Activated T-cell treated with anti-CD3 and anti-CD28 coated beads for 4 hours (primary cell): ENCODE data around the gene DHRSX.
A peak's percentile ranks its signal among the peaks of the same experiment; 100 is the strongest.
"Not testable (repeated sequence)": the region's sequence is repeated elsewhere in the genome, so short reads cannot be mapped to it uniquely, and the experiment has no call there.

ENCODE experiments used
- DNase-seq: peaks from one replicate; pipeline ENCODE4 v3.0.0-alpha.2; 2020

Gene DHRSX

GRCh38 chrX:2519638-2520037 lies 18.9 kb upstream of the DHRSX start:
- DNase-seq = not testable (repeated sequence)

- DNase-seq = no peak
Measured at GRCh38 chrX:2517055-2517454, 16.3 kb upstream of the DHRSX start.

- DNase-seq = no peak
Measured at GRCh38 chrX:2516623-2517022, 15.8 kb upstream of the DHRSX start.

GRCh38 chrX:2514131-2514530 lies 13.4 kb upstream of the DHRSX start:
- DNase-seq = no peak

GRCh38 chrX:2513121-2513664 lies 12.4 kb upstream of the DHRSX start:
- DNase-seq = no peak

GRCh38 chrX:2512501-2512900 lies 11.7 kb upstream of the DHRSX start:
- no peak for DNase-seq

GRCh38 chrX:2511326-2511725 lies 10.6 kb upstream of the DHRSX start:
- no peak for DNase-seq

- no peak for DNase-seq
Measured at GRCh38 chrX:2508648-2509335, 8.0 kb upstream of the DHRSX start.

- DNase-seq = no peak
Measured at GRCh38 chrX:2507904-2508627, 7.3 kb upstream of the DHRSX start.

- DNase-seq = no peak
Measured at GRCh38 chrX:2507196-2507595, 6.4 kb upstream of the DHRSX start.

- not testable (repeated sequence) for DNase-seq
Measured at GRCh38 chrX:2505341-2505740, 4.6 kb upstream of the DHRSX start.

GRCh38 chrX:2504706-2505332 lies 4.0 kb upstream of the DHRSX start:
- no peak for DNase-seq

GRCh38 chrX:2503591-2504500 lies 3.1 kb upstream of the DHRSX start:
- DNase-seq = no peak

GRCh38 chrX:2502668-2503519 lies 2.1 kb upstream of the DHRSX start:
- no peak for DNase-seq

- no peak for DNase-seq
Measured at GRCh38 chrX:2502120-2502667, 1.4 kb upstream of the DHRSX start.

GRCh38 chrX:2501559-2502102 lies 855 bp upstream of the DHRSX start:
- DNase-seq = no peak

GRCh38 chrX:2500091-2500802 lies 529 bp downstream of the DHRSX start:
- DNase-seq = peak; percentile 11

- DNase-seq = no peak
Measured at GRCh38 chrX:2499507-2499906, 1.3 kb downstream of the DHRSX start.

- DNase-seq = no peak
Measured at GRCh38 chrX:2498781-2499302, 1.9 kb downstream of the DHRSX start.
